Activated naive CD4-positive, alpha-beta T cell treated with anti-CD3 and anti-CD28 coated beads, Interleukin-2, amount 50 U/mL, for 72 hours (primary cell): ENCODE data around the gene SLC6A17. TPM values are rescaled to one million over a fixed set of nuclear protein-coding genes. Genes with fewer than 3 reads are reported as not detected.

Experiments used
- ATAC-seq, 2 donors: fragments of 150-1000 bp; cut with Tn5 transposase; 2 replicates each; pipeline ENCODE4 v1.10.0; 2021; ENCODE audit warnings: mild to moderate bottlenecking in 2 of 2, moderate library complexity in 2 of 2
- DNase-seq, 2 donors: peaks; one replicate each; pipeline ENCODE4 v3.0.0; 2021 to 2022; ENCODE audit warnings: low spot score in 2 of 2
- H3K27ac Mint-ChIP-seq, 2 donors: one replicate each; pipeline ENCODE4 v1.8.0; 2022; ENCODE audit warnings: mild to moderate bottlenecking in 2 of 2, mixed read lengths in 2 of 2
- H3K36me3 Mint-ChIP-seq, 2 donors: one replicate each; pipeline ENCODE4 v1.8.0; 2022; ENCODE audit warnings: mixed read lengths in 2 of 2
- H3K9me3 Mint-ChIP-seq, 2 donors: one replicate each; pipeline ENCODE4 v1.8.0; 2022; ENCODE audit warnings: mixed read lengths in 2 of 2
- total RNA-seq, 2 donors: library from RNA; stranded (reverse); gene quantifications; one replicate each; pipeline ENCODE4 v1.2.3, GENCODE V29; 2022

The SLC6A17 gene
- under 1 TPM in 1 of 2 donors, not detected in 1; 0.04 TPM for total RNA-seq

DNA sequence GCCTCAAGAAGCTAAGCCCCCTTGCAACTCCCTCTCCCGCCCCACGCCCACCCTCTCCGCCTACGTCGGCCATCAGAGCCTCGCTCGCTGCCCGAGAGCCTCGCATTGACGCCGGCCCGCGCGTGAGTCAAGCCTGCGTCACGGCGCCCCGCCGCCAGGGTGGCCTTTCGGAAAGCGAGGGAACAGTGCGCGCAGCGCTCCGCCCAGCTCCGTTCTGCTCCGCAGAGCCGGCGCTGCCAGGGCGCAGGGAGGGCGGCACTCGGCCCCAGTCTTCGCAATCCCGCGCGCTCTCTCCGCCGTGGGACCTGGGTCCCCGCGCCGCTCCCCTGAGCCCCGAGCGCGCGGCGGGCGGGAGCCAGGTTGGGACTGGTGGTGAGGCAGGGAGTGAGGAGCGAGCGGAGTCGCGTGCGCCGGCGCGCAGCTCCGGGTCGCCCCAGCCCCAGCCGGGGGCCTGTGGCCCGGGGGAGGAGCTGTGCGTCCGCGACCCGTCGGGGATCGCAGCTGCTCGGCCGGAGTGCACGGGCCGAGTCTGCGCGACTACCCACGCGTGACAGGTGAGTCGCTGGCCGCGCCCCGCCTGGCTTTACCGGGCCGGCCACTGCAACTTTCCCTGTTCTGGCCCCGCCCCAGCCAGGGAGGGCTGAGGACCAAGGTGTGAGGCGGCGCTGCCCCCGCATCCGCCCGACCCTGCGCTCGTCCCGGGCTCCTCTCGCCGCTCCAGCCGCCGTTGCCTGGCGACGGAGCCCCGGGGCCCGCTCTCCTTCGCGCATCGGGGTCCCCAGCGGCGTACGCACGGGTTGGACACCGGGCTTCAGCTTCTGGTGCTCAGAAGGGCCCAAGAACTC is at the start of gene SLC6A17:
Gene SLC6A17, plus strand, starts transcription at position 165 of the 845 bp plus-strand sequence. CDS start 16,436 bp downstream, outside the sequence.
- Mint-ChIP-seq H3K27ac (no peak within 1 kb of the TSS), H3K9me3 (no peaks in the 10 kb centered on the region), H3K36me3 (peaks cover 0 to 4% of the 10 kb centered on the region in 2 donors)
- peak in 1 of 2 donors; percentile 62 for DNase-seq
- peak; percentile 75 to 93 for ATAC-seq

DNA sequence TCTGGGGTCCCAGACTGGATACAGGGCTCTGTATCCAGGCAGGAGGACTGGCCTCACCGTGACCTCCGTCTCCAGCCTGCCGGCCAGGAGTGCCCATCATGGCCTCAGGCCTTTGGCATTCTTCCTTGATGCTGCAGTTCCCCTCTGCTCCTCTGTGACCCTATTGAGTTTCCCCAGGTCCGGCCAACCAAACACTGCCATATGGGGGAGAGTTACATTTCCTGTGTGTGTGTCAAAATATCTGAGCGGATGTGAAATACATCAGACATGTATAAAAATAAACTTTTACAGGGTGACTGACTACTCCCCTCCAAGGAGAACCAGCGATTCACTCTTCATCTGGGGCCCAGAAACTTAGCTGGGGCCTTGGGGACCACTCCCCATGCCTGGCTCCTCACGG is 48.2 kb upstream of the SLC6A17 start:
- no peaks in the 10 kb centered on the region for H3K36me3 Mint-ChIP-seq
- ATAC-seq (no peak), DNase-seq (no peak)
- no peaks in the 10 kb centered on the region for H3K9me3 Mint-ChIP-seq
- no peak overlapping the region for H3K27ac Mint-ChIP-seq

DNA sequence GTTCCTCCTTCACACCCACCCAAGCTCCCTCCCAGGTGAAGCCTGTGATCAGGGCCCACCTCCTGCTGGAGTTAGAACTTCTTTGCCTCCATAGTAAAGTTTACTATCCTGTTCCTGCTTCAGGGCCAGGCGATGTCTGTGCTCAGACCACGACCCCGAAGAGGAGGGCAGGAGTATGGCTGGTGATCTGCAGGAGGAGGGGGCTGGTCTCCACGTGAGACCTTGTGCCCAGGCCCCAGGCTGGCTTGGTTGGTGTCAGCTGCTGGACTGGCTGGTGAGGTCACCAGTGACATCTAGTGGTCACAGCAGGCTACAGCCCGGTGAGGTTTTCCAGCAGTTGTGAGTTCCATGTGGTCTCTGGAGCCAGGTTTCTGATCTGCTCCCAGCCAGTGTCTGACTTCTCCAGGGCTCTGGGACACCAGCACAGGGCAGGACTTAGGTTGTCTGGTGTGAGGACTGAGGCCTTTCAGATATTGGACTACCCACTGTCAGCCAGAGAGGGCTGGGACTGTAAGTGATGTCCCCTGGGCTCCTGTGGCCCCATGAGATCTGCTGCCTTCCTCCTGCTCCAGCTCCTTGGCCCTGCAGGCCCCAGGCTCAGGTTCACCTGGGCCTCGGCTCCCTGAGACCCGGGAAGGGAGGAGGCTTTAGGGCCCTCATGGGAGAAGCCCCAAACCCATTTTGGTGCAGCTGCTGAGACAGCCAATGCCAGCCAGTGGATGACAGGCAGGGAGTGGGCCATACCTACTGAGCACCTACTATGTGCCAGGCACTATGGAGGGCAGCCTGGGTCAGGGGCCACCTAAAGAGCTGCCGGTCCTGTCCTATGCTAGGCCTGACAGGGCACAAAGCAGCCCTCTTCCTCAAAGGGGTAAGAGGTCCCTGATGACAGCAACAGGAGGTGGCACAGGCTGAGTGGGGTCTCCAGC is 44.0 kb upstream of the SLC6A17 start:
- H3K36me3 Mint-ChIP-seq = no peaks in the 10 kb centered on the region
- DNase-seq (peak; percentile 60 to 75), ATAC-seq (peak; percentile 90 to 93)
- no peak overlapping the region for H3K27ac Mint-ChIP-seq
- H3K9me3 Mint-ChIP-seq = no peaks in the 10 kb centered on the region

DNA sequence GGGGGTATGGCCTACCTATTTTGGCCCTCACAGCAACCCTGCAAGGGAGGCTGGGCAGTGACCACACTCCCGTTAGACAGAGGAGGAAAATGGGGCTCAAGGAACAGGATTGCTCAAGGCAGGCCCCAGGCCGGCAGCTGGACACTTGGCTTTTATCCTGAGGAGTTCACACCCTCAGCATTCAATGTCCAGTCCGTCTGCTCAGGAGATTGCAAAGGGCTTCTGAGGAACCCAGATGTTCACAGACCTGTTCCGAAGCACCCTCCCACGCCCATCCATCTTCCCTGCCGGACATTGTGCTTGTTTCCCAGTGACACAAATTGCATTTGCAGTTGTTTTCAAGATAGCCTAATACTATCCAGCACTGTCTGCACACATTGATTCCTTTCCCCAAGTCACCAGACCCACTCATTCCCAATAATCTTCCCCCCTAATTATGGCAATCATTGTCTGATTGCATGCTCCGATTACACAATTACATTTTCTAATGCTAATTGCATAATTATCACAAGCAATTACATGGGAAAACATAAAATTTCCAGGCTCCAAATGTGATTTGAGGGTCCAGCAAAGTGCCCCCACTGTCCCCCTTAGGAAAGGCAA is 42.3 kb upstream of the SLC6A17 start:
- no peaks in the 10 kb centered on the region for H3K9me3 Mint-ChIP-seq
- no peak for DNase-seq
- H3K27ac Mint-ChIP-seq = no peak overlapping the region
- H3K36me3 Mint-ChIP-seq = no peaks in the 10 kb centered on the region
- ATAC-seq = no peak

DNA sequence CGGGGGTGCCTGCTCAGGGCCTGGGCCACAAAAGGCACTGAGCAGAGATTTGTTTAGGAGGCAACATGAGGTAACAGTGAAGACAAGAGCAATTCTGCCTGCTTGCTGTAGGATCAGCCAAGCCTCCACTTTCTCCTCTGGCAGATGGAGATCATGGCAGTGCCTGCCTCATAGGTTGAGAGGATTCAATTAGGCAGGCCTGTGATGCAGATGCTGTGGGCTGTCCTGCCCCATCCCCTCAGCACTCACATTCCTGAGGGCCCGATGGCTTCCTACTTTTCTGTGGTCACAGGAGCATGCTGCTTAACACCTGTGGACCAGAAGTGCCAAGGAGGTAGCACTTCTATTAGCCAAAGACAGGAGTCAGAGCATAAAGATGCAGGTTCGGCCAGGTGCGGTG is 39.2 kb upstream of the SLC6A17 start:
- Mint-ChIP-seq H3K36me3 (no peaks in the 10 kb centered on the region), H3K9me3 (no peaks in the 10 kb centered on the region), H3K27ac (no peak overlapping the region)
- DNase-seq = no peak
- ATAC-seq = no peak

DNA sequence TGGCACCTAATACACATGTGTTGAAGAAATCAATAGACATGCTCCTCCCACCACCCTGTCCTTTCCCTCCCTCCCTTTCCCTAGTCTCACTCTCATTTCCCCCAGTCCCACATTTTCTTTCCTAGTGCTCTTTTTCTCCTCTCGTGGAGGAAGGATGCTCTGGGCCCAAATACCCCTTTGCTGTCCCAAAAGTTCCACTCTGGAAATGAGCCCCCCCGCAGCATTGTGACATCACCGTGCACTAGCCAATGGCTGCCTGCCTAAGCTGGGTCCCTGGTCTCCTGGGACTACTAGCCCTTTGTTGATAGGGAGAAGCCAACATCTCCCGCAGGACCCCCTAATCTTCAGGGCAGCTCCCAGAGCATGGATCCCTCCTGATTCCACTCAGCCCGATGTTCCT is 38.2 kb upstream of the SLC6A17 start, which contains the start of gene UBL4B:
Gene UBL4B, plus strand, starts transcription at position 301 of the 400 bp plus-strand sequence. Its CDS starts 92 bp downstream, at position 393.
- Mint-ChIP-seq H3K27ac (peak within 1 kb of the TSS in 1 of 2 donors; percentile 33), H3K36me3 (no peaks in the 10 kb centered on the region), H3K9me3 (no peaks in the 10 kb centered on the region)
- ATAC-seq = no peak
- no peak for DNase-seq

DNA sequence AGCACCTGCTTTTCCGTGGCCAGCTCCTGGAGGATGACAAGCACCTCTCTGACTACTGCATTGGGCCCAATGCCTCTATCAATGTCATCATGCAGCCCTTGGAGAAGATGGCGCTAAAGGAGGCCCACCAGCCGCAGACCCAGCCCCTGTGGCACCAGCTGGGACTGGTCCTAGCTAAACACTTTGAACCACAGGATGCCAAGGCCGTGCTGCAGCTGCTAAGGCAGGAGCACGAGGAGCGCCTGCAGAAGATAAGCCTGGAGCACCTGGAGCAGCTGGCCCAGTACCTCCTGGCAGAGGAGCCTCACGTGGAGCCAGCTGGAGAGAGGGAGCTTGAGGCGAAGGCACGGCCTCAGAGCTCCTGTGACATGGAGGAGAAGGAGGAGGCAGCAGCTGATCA is 37.6 kb upstream of the SLC6A17 start:
- no peaks in the 10 kb centered on the region for H3K9me3 Mint-ChIP-seq
- ATAC-seq = no peak
- DNase-seq = no peak
- no peak overlapping the region for H3K27ac Mint-ChIP-seq
- no peaks in the 10 kb centered on the region for H3K36me3 Mint-ChIP-seq

DNA sequence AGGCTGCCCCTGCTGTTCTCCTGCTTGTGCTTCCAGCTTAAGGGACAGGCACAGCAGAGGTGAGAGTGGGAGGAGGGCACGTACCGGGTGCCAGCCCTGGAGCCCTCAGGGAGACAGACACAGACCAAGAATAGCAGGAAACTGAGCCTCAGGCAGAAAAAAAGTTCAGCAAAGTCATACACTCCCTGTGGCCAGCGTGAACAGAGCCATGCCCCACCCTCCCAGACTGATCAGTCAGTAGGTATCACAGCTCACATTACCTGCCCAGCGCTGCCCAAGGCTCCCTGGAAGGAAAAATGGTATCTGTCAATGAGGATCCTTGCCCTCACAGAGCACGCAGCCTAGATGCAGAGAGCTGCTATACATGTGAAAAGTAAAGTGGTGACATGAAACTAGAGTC is 36.7 kb upstream of the SLC6A17 start:
- H3K36me3 Mint-ChIP-seq = no peaks in the 10 kb centered on the region
- H3K27ac Mint-ChIP-seq = no peak overlapping the region
- DNase-seq = no peak
- no peaks in the 10 kb centered on the region for H3K9me3 Mint-ChIP-seq
- ATAC-seq = no peak

DNA sequence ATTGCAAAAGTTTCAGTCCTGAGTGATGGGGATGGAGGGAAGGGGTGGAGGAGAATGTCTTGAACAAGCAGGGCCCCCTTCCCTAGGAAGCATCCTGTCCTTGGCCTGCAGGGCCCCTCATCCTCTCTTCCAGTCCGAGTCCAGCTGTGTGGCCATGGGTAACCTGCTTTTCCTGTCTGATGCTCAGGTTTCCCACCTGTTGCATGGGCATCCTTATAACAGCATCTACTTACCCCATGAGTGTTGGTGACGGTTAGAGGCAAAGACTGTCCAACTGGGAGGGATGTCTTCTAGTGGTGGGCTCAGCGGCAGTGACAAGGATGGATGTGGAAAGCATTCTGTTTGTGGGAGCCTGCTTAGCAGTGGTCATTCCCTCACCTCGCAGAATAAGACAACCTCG is 36.1 kb upstream of the SLC6A17 start:
- ATAC-seq (no peak), DNase-seq (no peak)
- Mint-ChIP-seq H3K9me3 (no peaks in the 10 kb centered on the region), H3K27ac (no peak overlapping the region), H3K36me3 (no peaks in the 10 kb centered on the region)

DNA sequence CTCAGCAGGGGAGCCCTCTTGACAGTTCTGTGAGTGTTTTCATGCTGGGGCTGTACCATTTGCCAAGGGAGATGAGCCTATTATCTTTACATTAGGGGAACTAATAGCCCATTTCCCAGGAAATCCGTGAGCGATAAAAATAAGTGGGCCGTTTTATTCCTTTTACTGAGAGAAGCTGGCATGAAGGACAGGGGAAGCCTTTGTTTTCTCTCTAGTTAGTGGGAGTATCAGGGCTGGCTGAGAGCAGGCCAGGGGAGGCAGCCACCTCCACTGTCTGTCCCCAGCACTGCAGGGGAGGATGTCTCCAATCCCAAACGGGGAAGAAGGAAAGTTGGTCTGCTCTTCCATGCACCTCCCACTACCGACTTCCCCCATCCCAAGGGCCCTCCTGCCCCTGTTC is 35.5 kb upstream of the SLC6A17 start:
- DNase-seq (no peak), ATAC-seq (no peak)

DNA sequence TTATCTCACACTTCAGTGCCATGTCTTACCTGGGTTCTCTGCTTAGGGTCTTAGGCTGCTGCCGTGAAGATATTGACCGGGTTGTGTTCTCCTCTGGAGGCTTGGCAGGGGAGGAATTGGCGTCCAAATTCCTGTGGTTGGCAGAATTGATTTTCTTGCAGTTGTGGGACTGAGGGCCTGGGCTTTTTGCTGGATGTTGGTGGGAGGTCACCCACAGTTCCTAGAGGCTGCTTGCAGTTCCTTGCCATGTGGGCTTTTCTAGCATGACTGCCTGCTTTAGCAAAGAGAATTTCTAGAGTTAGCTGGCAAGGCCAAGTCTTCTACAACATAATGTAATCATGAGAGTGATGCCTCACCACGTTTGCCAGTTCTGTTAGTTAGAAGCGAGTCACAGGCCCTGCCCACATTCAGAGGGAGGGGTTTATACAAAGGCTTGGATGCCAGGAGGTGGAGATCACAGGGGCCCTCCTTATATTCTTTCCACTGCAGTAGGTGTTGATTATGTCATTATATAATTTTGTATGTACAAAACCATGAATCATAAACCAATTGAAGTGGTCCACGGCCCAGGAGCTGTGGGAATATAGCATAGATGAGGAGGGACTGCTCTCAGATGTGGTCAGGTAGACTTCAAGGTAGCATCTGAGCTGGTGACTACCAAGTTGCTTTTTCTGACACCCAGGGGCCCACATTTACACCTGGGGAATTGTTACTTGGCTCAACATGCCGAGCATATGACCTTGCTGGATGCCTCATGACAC is 31.5 kb upstream of the SLC6A17 start:
- peak; percentile 62 to 93 for ATAC-seq
- peak in 1 of 2 donors; percentile 20 for DNase-seq
- no peak overlapping the region for H3K27ac Mint-ChIP-seq
- H3K36me3 Mint-ChIP-seq = peaks cover 0 to 13% of the 10 kb centered on the region in 2 donors
- H3K9me3 Mint-ChIP-seq = peaks cover 6 to 11% of the 10 kb centered on the region in 2 donors

More for the DNA sequence above, 35.5 kb upstream of the SLC6A17 start:
- Mint-ChIP-seq H3K27ac (no peak overlapping the region), H3K36me3 (no peaks in the 10 kb centered on the region), H3K9me3 (no peaks in the 10 kb centered on the region)

DNA sequence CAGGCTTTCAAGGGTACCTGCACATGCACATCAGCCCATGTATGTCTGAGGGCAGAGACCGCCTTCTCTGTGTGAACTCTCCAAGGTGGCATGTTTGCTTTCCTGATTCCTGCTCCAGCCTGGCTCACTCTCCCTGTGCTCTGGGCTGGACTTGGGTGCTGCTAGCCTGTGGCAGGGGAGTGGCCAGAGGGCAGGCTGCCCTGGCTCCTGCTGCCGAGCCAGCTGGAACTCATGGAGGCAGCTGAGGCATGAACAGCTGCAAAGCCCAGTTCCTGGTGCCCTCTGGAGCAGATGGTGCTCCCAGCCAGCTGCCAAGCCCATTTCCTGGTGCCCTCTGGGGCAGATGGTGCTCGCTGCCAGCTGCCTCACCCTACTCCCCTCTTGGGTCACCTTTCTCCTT is 30.5 kb upstream of the SLC6A17 start:
- ATAC-seq (no peak), DNase-seq (no peak)
- peaks cover 6 to 13% of the 10 kb centered on the region in 2 donors for H3K9me3 Mint-ChIP-seq
- peaks cover 0 to 14% of the 10 kb centered on the region in 2 donors for H3K36me3 Mint-ChIP-seq
- no peak overlapping the region for H3K27ac Mint-ChIP-seq

DNA sequence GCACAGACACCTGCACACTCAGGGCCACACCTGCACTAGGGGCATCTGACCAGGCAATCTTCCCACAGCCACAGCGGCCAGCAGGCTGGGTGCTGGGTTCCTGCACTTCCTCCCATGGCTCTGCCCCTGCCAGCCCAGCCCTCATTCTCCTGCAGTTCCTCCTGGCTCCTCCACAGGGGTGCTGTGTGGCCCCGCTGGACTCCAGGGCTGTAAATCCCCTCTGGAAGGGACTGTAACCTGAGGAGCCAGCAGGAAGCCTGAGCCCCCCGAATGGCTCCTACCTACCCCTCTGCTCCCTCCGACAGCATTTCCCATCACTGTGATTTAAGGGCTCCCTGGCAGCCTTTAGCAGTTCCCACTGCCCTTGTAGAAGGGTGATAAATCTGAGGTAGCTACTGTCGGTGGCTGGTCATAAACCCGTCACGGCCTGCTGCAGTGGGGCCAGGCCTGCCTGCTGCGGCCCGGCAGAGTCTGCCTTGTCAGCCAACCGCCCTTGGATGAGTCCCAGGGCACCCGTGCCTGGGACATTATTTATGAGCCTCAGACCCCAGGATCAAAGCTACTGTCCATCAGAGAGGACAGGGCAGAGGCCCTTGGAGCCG is 29.2 kb upstream of the SLC6A17 start:
- Mint-ChIP-seq H3K36me3 (peaks cover 0 to 14% of the 10 kb centered on the region in 2 donors), H3K9me3 (peaks cover 6 to 13% of the 10 kb centered on the region in 2 donors), H3K27ac (peak overlapping the region in 1 of 2 donors; percentile 3)
- DNase-seq = no peak
- ATAC-seq = no peak

DNA sequence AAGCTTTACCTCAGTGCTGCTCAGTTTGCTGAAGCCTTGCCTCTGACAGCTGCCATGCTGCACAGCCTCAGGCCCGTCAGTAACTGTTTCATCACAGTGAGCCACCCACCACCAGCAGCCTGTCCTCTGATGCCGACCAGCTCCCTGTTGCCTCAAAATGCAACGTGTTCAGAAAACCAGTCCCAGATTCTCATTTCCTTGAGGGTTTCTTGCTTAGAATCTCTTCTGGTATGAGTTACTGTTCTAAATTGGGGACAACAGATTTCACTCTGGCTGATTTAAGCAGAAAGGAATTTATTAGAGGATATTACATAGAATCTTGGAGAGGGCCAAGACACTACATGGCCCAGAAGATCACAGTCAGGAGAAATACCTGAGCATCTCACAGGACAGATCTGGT is 27.1 kb upstream of the SLC6A17 start:
- H3K27ac Mint-ChIP-seq = no peak overlapping the region
- ATAC-seq = no peak
- H3K9me3 Mint-ChIP-seq = peaks cover 6 to 13% of the 10 kb centered on the region in 2 donors
- peaks cover 0 to 14% of the 10 kb centered on the region in 2 donors for H3K36me3 Mint-ChIP-seq
- DNase-seq = no peak

DNA sequence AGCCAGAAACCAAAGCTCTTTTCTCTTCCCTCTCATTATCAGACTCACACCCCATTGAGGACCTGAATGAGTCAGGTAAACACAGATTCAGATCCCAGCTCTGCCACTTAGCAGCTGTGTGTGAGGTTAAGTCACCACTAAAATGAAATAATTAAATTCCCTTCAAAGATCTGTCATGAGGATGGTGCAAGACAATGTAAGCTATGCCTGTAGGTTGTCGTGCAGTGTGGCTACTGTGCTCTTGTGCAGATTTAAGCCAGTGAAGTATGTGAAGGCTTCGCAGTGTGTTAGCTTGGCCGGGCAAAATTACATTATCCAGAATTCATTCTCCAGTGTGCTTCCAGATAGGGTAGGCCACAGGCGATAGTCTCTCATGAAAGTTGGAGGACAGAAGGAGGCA is 24.5 kb upstream of the SLC6A17 start:
- peaks cover 0 to 9% of the 10 kb centered on the region in 2 donors for H3K36me3 Mint-ChIP-seq
- ATAC-seq (no peak), DNase-seq (no peak)
- H3K27ac Mint-ChIP-seq = no peak overlapping the region
- peaks cover 0 to 4% of the 10 kb centered on the region in 2 donors for H3K9me3 Mint-ChIP-seq
